ENCODE measurements around the gene TYRO3. TPM values are rescaled to one million over a fixed set of nuclear protein-coding genes. Genes with fewer than 3 reads are reported as not detected.
"Not testable (repeated sequence)": the region's sequence is repeated elsewhere in the genome, so short reads cannot be mapped to it uniquely, and the experiment has no call there.

The TYRO3 gene
- total and polyA plus RNA-seq, 2 experiments from 2014 or later: 71.0 to 109 TPM

DNA sequence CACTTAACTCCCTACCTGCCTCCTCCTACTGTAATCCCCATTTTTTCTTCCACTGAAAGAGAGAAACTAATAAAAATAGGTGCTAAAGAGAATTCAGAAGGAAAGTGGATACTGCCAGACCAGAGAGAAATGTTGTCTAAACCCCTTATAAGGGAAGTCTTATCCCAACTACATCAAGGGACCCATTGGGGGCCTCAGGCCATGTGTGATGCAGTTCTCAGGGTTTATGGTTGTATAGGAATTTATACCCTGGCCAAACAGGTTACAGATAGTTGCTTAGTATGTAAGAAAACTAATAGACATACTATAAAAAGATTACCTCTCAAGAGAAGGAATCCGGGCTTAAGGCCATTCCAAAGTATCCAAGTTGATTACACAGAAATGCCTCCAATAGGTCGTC, 30.6 kb downstream of the TYRO3 start:
- H3K9me2 ChIP-seq (replicated peaks; ENCODE audit: insufficient read depth); H2AFZ ChIP-seq; H3K4me3 ChIP-seq; H3K9me3 ChIP-seq (ENCODE audit: low read depth); H3K27me3 ChIP-seq; H4K20me1 ChIP-seq (ENCODE audit: insufficient read depth, poor library complexity, severe bottlenecking); H3K79me2 ChIP-seq; H3K36me3 ChIP-seq (replicated peaks; ENCODE audit: insufficient read depth, low read depth): not testable (repeated sequence)
- DNase-seq (ENCODE audit: low spot score): peak; percentile 56
- Histone ChIP-seq H3K27ac (peak overlapping the region; percentile 98), H3K4me1 (ENCODE audit: insufficient read depth) (peaks cover 24% of the 10 kb centered on the region), H3K4me2 (peak overlapping the region; percentile 28)
- 48% methylated on average over 2 of the region's 2 CpGs for WGBS (ENCODE audit: low lambda C conversion rate, missing lambda C conversion rate)

DNA sequence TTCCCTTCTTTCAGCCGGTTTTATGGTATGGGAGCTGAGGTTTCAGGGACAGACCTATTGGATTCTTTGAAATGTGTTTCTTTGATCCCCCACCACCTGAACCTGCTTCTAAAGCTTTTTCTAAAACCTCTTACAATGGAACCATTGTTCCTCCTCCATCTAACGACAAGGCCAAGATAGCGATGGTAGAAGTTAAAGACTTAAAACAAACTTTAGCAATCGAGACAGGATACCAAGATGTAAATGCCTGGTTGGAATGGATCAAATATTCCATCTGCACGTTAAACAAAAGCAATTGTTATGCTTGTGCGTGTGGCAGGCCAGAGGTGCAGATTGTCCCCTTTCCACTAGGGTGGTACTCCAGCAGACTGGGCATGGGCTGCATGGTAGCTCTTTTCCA, 32.2 kb downstream of the TYRO3 start:
- not testable (repeated sequence) for H3K4me2 ChIP-seq; H3K27me3 ChIP-seq; H2AFZ ChIP-seq; H3K36me3 ChIP-seq (replicated peaks; ENCODE audit: insufficient read depth, low read depth); H4K20me1 ChIP-seq (ENCODE audit: insufficient read depth, poor library complexity, severe bottlenecking); H3K9me3 ChIP-seq (ENCODE audit: low read depth); H3K9me2 ChIP-seq (replicated peaks; ENCODE audit: insufficient read depth); H3K4me3 ChIP-seq; DNase-seq (ENCODE audit: low spot score); H3K79me2 ChIP-seq
- 64% methylated on average over 6 of the region's 6 CpGs for WGBS (ENCODE audit: low lambda C conversion rate, missing lambda C conversion rate)
- peak overlapping the region; percentile 98 for H3K27ac ChIP-seq
- H3K4me1 ChIP-seq (ENCODE audit: insufficient read depth): peaks cover 16% of the 10 kb centered on the region

DNA sequence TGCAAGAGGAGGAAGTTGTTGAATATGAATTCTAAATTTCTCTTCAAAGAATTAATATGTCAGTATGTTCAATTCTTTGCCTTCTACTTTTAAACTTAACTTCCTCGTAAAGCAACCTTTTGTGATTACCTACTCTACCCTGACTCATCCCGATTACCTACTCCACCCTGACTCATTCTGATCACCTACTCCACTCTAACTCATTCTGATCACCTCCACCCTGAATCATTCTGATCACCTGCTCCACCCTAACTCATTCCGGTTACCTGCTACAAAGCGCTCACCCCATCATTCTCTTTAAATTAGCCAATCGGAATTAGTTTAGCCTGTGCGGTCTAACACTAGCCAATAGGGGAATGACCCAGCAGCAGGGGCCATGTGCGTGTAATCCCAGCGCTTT, 33.7 kb downstream of the TYRO3 start:
- H2AFZ ChIP-seq; H3K79me2 ChIP-seq; DNase-seq (ENCODE audit: low spot score); H3K27me3 ChIP-seq; H3K9me3 ChIP-seq (ENCODE audit: low read depth); H3K9me2 ChIP-seq (replicated peaks; ENCODE audit: insufficient read depth); H4K20me1 ChIP-seq (ENCODE audit: insufficient read depth, poor library complexity, severe bottlenecking); H3K4me2 ChIP-seq; H3K4me3 ChIP-seq; H3K36me3 ChIP-seq (replicated peaks; ENCODE audit: insufficient read depth, low read depth): not testable (repeated sequence)
- WGBS (ENCODE audit: low lambda C conversion rate, missing lambda C conversion rate): 92% methylated on average over 8 of the region's 8 CpGs
- H3K27ac ChIP-seq: peak overlapping the region; percentile 63
- H3K4me1 ChIP-seq (ENCODE audit: insufficient read depth): peaks cover 15% of the 10 kb centered on the region

DNA sequence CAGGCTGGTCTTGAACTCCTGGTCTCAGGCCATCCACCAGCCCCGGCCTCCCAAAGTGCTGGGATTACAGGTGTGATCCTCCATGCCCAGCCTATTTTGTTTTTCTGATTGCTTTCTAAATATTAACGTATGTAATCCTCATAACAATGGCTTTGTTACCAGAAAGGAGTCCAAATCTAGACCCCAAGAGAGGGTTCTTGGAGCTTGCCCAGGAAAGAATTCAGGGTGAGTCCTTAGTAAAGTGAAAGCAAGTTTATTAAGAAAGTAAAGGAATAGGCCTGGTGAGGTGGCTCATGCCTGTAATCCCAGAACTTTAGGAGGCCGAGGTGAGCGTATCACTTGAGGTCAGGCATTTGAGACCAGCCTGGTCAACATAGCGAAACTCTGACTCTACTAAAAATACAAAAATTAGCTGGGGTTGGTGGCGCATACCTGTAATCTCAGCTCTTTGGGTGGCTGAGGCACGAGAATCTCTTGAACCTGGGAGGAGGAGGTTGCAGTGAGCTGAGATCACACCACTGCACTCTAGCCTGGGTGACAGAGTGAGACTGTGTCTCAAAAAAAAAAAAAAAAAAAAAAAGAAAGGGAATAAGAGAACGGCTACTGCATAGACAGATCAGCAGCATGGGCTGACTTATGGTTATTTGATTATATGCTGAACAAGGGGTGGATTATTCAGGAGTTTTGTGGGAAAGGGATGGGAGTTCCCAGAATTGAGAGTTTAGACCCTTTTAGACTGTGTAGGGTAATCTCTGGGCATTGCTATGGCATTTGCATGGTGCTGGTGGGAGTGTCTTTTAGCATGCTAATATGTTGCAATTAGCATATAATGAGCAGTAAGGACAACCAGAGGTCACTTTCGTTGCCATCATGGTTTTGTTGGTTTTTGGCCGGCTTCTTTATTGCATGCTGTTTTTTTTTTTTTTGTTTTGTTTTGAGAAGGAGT, 36.1 kb downstream of the TYRO3 start:
- Histone ChIP-seq H3K36me3 (replicated peaks; ENCODE audit: insufficient read depth, low read depth) (no peaks in the 10 kb centered on the region), H2AFZ (no peak overlapping the region), H3K27me3 (no peaks in the 10 kb centered on the region), H3K4me2 (no peak overlapping the region), H3K27ac (no peak overlapping the region), H3K9me2 (replicated peaks; ENCODE audit: insufficient read depth) (no peaks in the 10 kb centered on the region), H3K9me3 (ENCODE audit: low read depth) (no peaks in the 10 kb centered on the region), H3K79me2 (no peaks in the 10 kb centered on the region), H4K20me1 (ENCODE audit: insufficient read depth, poor library complexity, severe bottlenecking) (no peaks in the 10 kb centered on the region), H3K4me1 (ENCODE audit: insufficient read depth) (peaks cover 5% of the 10 kb centered on the region), H3K4me3 (no peak overlapping the region)
- 87% methylated on average over 10 of the region's 10 CpGs for WGBS (ENCODE audit: low lambda C conversion rate, missing lambda C conversion rate)
- TF ChIP-seq EZH2 (IDR thresholded peaks at IDR 0.05; ENCODE audit: borderline replicate concordance): no peak
- TF ChIP-seq, protein P1, sequence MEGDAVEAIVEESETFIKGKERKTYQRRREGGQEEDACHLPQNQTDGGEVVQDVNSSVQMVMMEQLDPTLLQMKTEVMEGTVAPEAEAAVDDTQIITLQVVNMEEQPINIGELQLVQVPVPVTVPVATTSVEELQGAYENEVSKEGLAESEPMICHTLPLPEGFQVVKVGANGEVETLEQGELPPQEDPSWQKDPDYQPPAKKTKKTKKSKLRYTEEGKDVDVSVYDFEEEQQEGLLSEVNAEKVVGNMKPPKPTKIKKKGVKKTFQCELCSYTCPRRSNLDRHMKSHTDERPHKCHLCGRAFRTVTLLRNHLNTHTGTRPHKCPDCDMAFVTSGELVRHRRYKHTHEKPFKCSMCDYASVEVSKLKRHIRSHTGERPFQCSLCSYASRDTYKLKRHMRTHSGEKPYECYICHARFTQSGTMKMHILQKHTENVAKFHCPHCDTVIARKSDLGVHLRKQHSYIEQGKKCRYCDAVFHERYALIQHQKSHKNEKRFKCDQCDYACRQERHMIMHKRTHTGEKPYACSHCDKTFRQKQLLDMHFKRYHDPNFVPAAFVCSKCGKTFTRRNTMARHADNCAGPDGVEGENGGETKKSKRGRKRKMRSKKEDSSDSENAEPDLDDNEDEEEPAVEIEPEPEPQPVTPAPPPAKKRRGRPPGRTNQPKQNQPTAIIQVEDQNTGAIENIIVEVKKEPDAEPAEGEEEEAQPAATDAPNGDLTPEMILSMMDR (IDR thresholded peaks at IDR 0.05; ENCODE audit: poor library complexity): no peak
- no peak for TF ChIP-seq EZH2phosphoT487 (IDR thresholded peaks at IDR 0.05; ENCODE audit: low read depth, severe bottlenecking, unreplicated experiment)
- no peak for DNase-seq (ENCODE audit: low spot score)

DNA sequence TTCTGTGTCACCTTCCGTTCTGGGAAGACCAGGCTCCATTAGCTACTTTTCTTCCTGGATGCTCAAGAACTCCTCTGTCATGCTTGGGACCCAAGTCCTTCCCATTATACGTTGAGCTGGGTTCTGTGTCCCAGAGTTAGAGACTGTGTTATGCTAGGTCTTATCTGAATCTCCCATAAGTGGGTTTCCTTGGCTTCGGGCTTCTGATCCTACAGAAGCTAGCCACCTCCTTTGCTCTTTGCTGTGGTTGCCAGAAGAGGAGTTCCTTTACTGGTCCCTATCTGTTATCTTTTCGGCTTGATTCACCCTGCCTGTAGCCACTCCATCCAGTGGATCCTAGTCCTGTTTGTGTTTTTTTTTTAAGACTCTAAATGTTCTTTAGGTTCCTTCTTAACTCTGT, 38.0 kb downstream of the TYRO3 start:
- Histone ChIP-seq H4K20me1 (ENCODE audit: insufficient read depth, poor library complexity, severe bottlenecking) (no peaks in the 10 kb centered on the region), H2AFZ (no peak overlapping the region), H3K9me2 (replicated peaks; ENCODE audit: insufficient read depth) (no peaks in the 10 kb centered on the region), H3K9me3 (ENCODE audit: low read depth) (no peaks in the 10 kb centered on the region), H3K36me3 (replicated peaks; ENCODE audit: insufficient read depth, low read depth) (no peaks in the 10 kb centered on the region), H3K4me1 (ENCODE audit: insufficient read depth) (no peaks in the 10 kb centered on the region), H3K79me2 (no peaks in the 10 kb centered on the region), H3K4me2 (no peak overlapping the region), H3K27ac (no peak overlapping the region), H3K4me3 (no peak overlapping the region), H3K27me3 (no peaks in the 10 kb centered on the region)
- TF ChIP-seq, protein P1 (IDR thresholded peaks at IDR 0.05; ENCODE audit: poor library complexity): no peak
- no peak for TF ChIP-seq EZH2 (IDR thresholded peaks at IDR 0.05; ENCODE audit: borderline replicate concordance)
- no peak for TF ChIP-seq EZH2phosphoT487 (IDR thresholded peaks at IDR 0.05; ENCODE audit: low read depth, severe bottlenecking, unreplicated experiment)
- 85% methylated on average over 4 of the region's 4 CpGs for WGBS (ENCODE audit: low lambda C conversion rate, missing lambda C conversion rate)
- DNase-seq (ENCODE audit: low spot score): no peak

All from hepatocyte (in vitro differentiated cells).